Neural progenitor cell (in vitro differentiated cells): ENCODE measurements around the gene SH3GL1. TPM values are rescaled to one million over a fixed set of nuclear protein-coding genes. Genes with fewer than 3 reads are reported as not detected.

ENCODE experiments used
- DNase-seq: peaks from one replicate; pipeline ENCODE4 v3.0.0-alpha.2; 2016; ENCODE audit warnings: low spot score
- H2AFZ ChIP-seq: fragments of 200-600 bp; sonication (generic); replicated peaks from 2 replicates; pipeline ENCODE4 v1.6.1; 2016; ENCODE audit warnings: antibody characterized with exemption
- H3F3A ChIP-seq: fragments of 200-600 bp; sonication (generic); 2 replicates; pipeline ENCODE4 v1.6.1; 2016; ENCODE audit warnings: antibody characterized with exemption, low read depth
- H3K27ac ChIP-seq: fragments of 200-600 bp; sonication (generic); 2 replicates; pipeline ENCODE4 v1.5.1; 2016; ENCODE audit warnings: mild to moderate bottlenecking
- H3K27me3 ChIP-seq: fragments of 200-600 bp; sonication (generic); 2 replicates; pipeline ENCODE4 v1.6.1; 2016; ENCODE audit warnings: mild to moderate bottlenecking, moderate library complexity
- H3K36me3 ChIP-seq: fragments of 200-600 bp; sonication (generic); 2 replicates; pipeline ENCODE4 v1.5.1; 2016
- H3K4me1 ChIP-seq: fragments of 200-600 bp; sonication (generic); 2 replicates; pipeline ENCODE4 v1.6.1; 2016; ENCODE audit warnings: mixed run types
- H3K4me2 ChIP-seq: fragments of 200-600 bp; sonication (generic); 2 replicates; pipeline ENCODE4 v1.6.1; 2016
- H3K4me3 ChIP-seq: fragments of 200-600 bp; sonication (generic); 2 replicates; pipeline ENCODE4 v1.5.1; 2016
- H3K79me2 ChIP-seq: fragments of 200-600 bp; sonication (generic); 2 replicates; pipeline ENCODE4 v1.6.1; 2016; ENCODE audit warnings: low read depth
- H3K9ac ChIP-seq: fragments of 200-600 bp; sonication (generic); 2 replicates; pipeline ENCODE4 v1.6.1; 2016
- H3K9me3 ChIP-seq: fragments of 200-600 bp; sonication (generic); 2 replicates; pipeline ENCODE4 v1.5.1; 2016; ENCODE audit warnings: low read depth
- H4K20me1 ChIP-seq: fragments of 200-600 bp; sonication (generic); 2 replicates; pipeline ENCODE4 v1.6.1; 2016; ENCODE audit warnings: low read depth
- H3K27ac Mint-ChIP-seq: 3 replicates; pipeline ENCODE4 v1.8.0; 2021; ENCODE audit warnings: mixed read lengths
- H3K27me3 Mint-ChIP-seq: 2 replicates; pipeline ENCODE4 v1.8.0; 2022; ENCODE audit warnings: low read depth, mild to moderate bottlenecking, inconsistent platforms, moderate library complexity, mixed read lengths; ENCODE audit not compliant: insufficient read depth
- H3K36me3 Mint-ChIP-seq: 3 replicates; pipeline ENCODE4 v1.8.0; 2021; ENCODE audit warnings: mixed read lengths
- H3K4me1 Mint-ChIP-seq: 3 replicates; pipeline ENCODE4 v1.8.0; 2021; ENCODE audit warnings: mixed read lengths
- H3K4me3 Mint-ChIP-seq: 3 replicates; pipeline ENCODE4 v1.8.0; 2021; ENCODE audit warnings: mild to moderate bottlenecking, moderate library complexity, mixed read lengths
- H3K9me3 Mint-ChIP-seq: 3 replicates; pipeline ENCODE4 v1.8.0; 2020; ENCODE audit warnings: mixed read lengths
- EZH2 ChIP-seq: fragments of 200-600 bp; sonication (generic); IDR thresholded peaks from 2 replicates; pipeline ENCODE4 v1.6.1; 2017; ENCODE audit warnings: antibody characterized with exemption, mild to moderate bottlenecking, moderate library complexity
- EZH2phosphoT487 ChIP-seq: fragments of 200-600 bp; sonication (generic); IDR thresholded peaks from 2 replicates; pipeline ENCODE4 v1.6.1; 2017; ENCODE audit warnings: antibody characterized with exemption
- total RNA-seq: library from RNA; depleted of rRNA; stranded (reverse); fragments of >200 nt; gene quantifications from 2 replicates; pipeline ENCODE4 v1.2.3, GENCODE V29; 2015; ENCODE audit warnings: low replicate concordance
- TF ChIP-seq, protein P1 (sequence below): fragments of 200-600 bp; sonication (generic); IDR thresholded peaks from 2 replicates; pipeline ENCODE4 v1.5.1; 2017; ENCODE audit warnings: antibody characterized with exemption, mild to moderate bottlenecking

The SH3GL1 gene
- total RNA-seq, 1 donor from 2014 or later: 25.3 TPM

GRCh38 chr19:4345342-4346019 is 54.9 kb downstream of the SH3GL1 start:
- H3K4me1 ChIP-seq: peaks cover 10% of the 10 kb centered on the region
- peaks cover 11% of the 10 kb centered on the region for H3K27me3 Mint-ChIP-seq
- TF ChIP-seq EZH2: no peak
- H4K20me1 ChIP-seq: peaks cover 15% of the 10 kb centered on the region
- peaks cover 14% of the 10 kb centered on the region for H3K79me2 ChIP-seq
- H2AFZ ChIP-seq: no peak overlapping the region
- no peak overlapping the region for H3K27ac ChIP-seq
- no peaks in the 10 kb centered on the region for H3K9me3 Mint-ChIP-seq
- no peaks in the 10 kb centered on the region for H3K9me3 ChIP-seq
- peak overlapping the region; percentile 46 for H3K27ac Mint-ChIP-seq
- H3K4me1 Mint-ChIP-seq: peaks cover 10% of the 10 kb centered on the region
- H3K9ac ChIP-seq: no peak overlapping the region
- no peaks in the 10 kb centered on the region for H3K27me3 ChIP-seq
- H3K36me3 Mint-ChIP-seq: peaks cover 15% of the 10 kb centered on the region
- DNase-seq: no peak
- H3K4me3 Mint-ChIP-seq: peak overlapping the region; percentile 79
- no peak overlapping the region for H3K4me3 ChIP-seq
- peaks cover 17% of the 10 kb centered on the region for H3F3A ChIP-seq
- H3K4me2 ChIP-seq: no peak overlapping the region
- no peaks in the 10 kb centered on the region for H3K36me3 ChIP-seq

GRCh38 chr19:4343370-4344307 is 56.7 kb downstream of the SH3GL1 start, which contains the start of gene MPND:
MPND (plus strand) TSS chr19:4343562; CDS start chr19:4343594, 32 bp downstream.
- H3K27ac Mint-ChIP-seq: peak within 1 kb of the TSS; percentile 97
- Histone ChIP-seq H3K36me3 (no peaks in the 10 kb centered on the region), H3K27ac (peak within 1 kb of the TSS; percentile 91), H3K9me3 (no peaks in the 10 kb centered on the region), H3K79me2 (peaks cover 14% of the 10 kb centered on the region), H3K4me2 (peak within 1 kb of the TSS; percentile 84), H3K4me3 (peak within 1 kb of the TSS; percentile 61), H3K9ac (peak within 1 kb of the TSS; percentile 84), H4K20me1 (peaks cover 12% of the 10 kb centered on the region), H3K27me3 (no peaks in the 10 kb centered on the region), H2AFZ (peak within 1 kb of the TSS; percentile 40), H3K4me1 (peaks cover 13% of the 10 kb centered on the region), H3F3A (peaks cover 28% of the 10 kb centered on the region)
- peak within 1 kb of the TSS; percentile 92 for H3K4me3 Mint-ChIP-seq
- TF ChIP-seq, protein P1, sequence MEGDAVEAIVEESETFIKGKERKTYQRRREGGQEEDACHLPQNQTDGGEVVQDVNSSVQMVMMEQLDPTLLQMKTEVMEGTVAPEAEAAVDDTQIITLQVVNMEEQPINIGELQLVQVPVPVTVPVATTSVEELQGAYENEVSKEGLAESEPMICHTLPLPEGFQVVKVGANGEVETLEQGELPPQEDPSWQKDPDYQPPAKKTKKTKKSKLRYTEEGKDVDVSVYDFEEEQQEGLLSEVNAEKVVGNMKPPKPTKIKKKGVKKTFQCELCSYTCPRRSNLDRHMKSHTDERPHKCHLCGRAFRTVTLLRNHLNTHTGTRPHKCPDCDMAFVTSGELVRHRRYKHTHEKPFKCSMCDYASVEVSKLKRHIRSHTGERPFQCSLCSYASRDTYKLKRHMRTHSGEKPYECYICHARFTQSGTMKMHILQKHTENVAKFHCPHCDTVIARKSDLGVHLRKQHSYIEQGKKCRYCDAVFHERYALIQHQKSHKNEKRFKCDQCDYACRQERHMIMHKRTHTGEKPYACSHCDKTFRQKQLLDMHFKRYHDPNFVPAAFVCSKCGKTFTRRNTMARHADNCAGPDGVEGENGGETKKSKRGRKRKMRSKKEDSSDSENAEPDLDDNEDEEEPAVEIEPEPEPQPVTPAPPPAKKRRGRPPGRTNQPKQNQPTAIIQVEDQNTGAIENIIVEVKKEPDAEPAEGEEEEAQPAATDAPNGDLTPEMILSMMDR: no peak
- TF ChIP-seq EZH2phosphoT487: no peak
- TF ChIP-seq EZH2: no peak
- DNase-seq: peak; percentile 96
- H3K27me3 Mint-ChIP-seq: peaks cover 12% of the 10 kb centered on the region
- peaks cover 11% of the 10 kb centered on the region for H3K36me3 Mint-ChIP-seq
- H3K9me3 Mint-ChIP-seq: no peaks in the 10 kb centered on the region
- peaks cover 17% of the 10 kb centered on the region for H3K4me1 Mint-ChIP-seq

DNA sequence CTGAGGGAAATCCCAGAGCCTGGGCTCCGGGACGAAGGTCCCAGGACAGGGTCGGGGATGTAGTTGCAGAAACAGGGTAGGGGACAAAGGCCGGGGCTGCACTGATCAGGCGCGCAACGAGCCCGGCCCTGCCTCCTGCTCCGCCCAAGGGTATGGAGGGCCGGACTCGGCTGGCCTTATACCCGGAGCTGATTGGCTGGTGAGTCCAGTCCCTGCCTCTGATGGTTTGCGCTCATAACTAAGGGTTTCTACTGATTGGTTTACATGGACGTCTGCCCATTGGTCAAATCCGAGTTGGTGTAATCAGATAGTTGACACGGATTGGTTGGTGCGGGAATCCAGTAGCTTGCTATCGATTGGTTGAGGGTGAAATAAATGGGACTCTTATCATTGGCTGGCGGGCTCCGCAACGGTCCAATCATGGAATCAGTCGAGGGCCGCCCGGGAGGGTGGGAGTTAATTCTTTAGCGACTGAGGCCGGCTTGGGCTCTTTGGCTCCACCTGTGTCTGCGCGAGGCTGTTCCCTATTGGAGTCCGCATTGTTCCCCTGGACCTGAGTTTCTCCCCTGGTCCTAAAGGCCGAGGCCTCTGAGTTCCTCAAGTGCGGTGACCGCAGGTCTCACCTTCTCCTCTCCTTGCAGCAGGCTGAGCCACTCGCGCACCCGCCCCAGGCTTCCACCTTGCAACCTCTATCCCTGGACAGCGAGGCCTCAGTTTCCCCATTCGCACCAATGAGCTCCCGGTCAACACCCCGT is 57.6 kb downstream of the SH3GL1 start:
- peaks cover 12% of the 10 kb centered on the region for H4K20me1 ChIP-seq
- H3K36me3 Mint-ChIP-seq: peaks cover 11% of the 10 kb centered on the region

More for the DNA sequence above, 57.6 kb downstream of the SH3GL1 start:
- H3K27ac ChIP-seq: peak overlapping the region; percentile 91
- peaks cover 22% of the 10 kb centered on the region for H3K4me1 ChIP-seq
- peaks cover 16% of the 10 kb centered on the region for H3K27me3 Mint-ChIP-seq
- DNase-seq: peak; percentile 100
- H3F3A ChIP-seq: peaks cover 32% of the 10 kb centered on the region
- H3K36me3 ChIP-seq: no peaks in the 10 kb centered on the region
- H3K9ac ChIP-seq: peak overlapping the region; percentile 84
- H3K27ac Mint-ChIP-seq: peak overlapping the region; percentile 97
- H3K4me3 ChIP-seq: peak overlapping the region; percentile 61
- TF ChIP-seq EZH2: no peak
- no peak for TF ChIP-seq EZH2phosphoT487
- TF ChIP-seq, protein P1: peak; percentile 45
- peak overlapping the region; percentile 40 for H2AFZ ChIP-seq
- peaks cover 24% of the 10 kb centered on the region for H3K4me1 Mint-ChIP-seq
- no peaks in the 10 kb centered on the region for H3K9me3 ChIP-seq
- H3K27me3 ChIP-seq: peaks cover 3% of the 10 kb centered on the region
- H3K79me2 ChIP-seq: peaks cover 14% of the 10 kb centered on the region
- H3K4me2 ChIP-seq: peak overlapping the region; percentile 84
- H3K9me3 Mint-ChIP-seq: no peaks in the 10 kb centered on the region
- H3K4me3 Mint-ChIP-seq: peak overlapping the region; percentile 92
